ENCODE measurements around the gene NTM. TPM values are rescaled to one million over a fixed set of nuclear protein-coding genes. Genes with fewer than 3 reads are reported as not detected.

The NTM gene
- total and polyA plus RNA-seq, 2 of the 8 experiments (the other 6 are each of a cell fraction or from before 2014, with no cell fraction given) = 13.4 to 20.0 TPM

DNA sequence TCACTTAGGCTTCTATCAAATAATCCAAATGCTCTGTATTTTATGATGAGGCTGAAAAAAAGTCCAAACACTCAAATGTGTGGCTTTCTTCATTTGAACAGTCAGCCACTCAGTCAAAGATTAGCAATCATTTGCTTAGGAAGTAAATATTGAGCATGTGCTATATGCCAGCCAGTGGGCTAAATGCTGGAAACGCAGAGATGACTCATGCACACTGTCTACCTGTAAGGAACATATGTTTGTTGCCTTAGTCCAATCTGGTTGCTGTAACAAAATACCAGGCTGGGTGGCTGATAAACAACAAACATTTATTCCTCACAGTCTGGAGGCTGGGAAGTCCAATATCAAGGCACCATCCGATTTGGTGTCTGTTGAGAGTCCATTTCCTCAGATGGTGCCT, 617.3 kb downstream of the NTM start (continued):
- TF ChIP-seq EZH2 (IDR thresholded peaks at IDR 0.05; ENCODE audit: low read depth, low read length, severe bottlenecking) = no peak
- no peak for TF ChIP-seq TAF7 (optimal IDR thresholded peaks at IDR 0.05; ENCODE audit: borderline replicate concordance, low read depth, low read length)
- TF ChIP-seq E2F6 (IDR thresholded peaks at IDR 0.05) = no peak
- TF ChIP-seq SUZ12 (IDR thresholded peaks at IDR 0.05; ENCODE audit: low read length) = no peak
- TF ChIP-seq TCF12 (IDR thresholded peaks at IDR 0.05; ENCODE audit: low read depth, low read length) = no peak
- no peak for TF ChIP-seq BCL11A (IDR thresholded peaks at IDR 0.05; ENCODE audit: low read depth in 2 of 2, low read length in 2 of 2)
- TF ChIP-seq, protein P1, sequence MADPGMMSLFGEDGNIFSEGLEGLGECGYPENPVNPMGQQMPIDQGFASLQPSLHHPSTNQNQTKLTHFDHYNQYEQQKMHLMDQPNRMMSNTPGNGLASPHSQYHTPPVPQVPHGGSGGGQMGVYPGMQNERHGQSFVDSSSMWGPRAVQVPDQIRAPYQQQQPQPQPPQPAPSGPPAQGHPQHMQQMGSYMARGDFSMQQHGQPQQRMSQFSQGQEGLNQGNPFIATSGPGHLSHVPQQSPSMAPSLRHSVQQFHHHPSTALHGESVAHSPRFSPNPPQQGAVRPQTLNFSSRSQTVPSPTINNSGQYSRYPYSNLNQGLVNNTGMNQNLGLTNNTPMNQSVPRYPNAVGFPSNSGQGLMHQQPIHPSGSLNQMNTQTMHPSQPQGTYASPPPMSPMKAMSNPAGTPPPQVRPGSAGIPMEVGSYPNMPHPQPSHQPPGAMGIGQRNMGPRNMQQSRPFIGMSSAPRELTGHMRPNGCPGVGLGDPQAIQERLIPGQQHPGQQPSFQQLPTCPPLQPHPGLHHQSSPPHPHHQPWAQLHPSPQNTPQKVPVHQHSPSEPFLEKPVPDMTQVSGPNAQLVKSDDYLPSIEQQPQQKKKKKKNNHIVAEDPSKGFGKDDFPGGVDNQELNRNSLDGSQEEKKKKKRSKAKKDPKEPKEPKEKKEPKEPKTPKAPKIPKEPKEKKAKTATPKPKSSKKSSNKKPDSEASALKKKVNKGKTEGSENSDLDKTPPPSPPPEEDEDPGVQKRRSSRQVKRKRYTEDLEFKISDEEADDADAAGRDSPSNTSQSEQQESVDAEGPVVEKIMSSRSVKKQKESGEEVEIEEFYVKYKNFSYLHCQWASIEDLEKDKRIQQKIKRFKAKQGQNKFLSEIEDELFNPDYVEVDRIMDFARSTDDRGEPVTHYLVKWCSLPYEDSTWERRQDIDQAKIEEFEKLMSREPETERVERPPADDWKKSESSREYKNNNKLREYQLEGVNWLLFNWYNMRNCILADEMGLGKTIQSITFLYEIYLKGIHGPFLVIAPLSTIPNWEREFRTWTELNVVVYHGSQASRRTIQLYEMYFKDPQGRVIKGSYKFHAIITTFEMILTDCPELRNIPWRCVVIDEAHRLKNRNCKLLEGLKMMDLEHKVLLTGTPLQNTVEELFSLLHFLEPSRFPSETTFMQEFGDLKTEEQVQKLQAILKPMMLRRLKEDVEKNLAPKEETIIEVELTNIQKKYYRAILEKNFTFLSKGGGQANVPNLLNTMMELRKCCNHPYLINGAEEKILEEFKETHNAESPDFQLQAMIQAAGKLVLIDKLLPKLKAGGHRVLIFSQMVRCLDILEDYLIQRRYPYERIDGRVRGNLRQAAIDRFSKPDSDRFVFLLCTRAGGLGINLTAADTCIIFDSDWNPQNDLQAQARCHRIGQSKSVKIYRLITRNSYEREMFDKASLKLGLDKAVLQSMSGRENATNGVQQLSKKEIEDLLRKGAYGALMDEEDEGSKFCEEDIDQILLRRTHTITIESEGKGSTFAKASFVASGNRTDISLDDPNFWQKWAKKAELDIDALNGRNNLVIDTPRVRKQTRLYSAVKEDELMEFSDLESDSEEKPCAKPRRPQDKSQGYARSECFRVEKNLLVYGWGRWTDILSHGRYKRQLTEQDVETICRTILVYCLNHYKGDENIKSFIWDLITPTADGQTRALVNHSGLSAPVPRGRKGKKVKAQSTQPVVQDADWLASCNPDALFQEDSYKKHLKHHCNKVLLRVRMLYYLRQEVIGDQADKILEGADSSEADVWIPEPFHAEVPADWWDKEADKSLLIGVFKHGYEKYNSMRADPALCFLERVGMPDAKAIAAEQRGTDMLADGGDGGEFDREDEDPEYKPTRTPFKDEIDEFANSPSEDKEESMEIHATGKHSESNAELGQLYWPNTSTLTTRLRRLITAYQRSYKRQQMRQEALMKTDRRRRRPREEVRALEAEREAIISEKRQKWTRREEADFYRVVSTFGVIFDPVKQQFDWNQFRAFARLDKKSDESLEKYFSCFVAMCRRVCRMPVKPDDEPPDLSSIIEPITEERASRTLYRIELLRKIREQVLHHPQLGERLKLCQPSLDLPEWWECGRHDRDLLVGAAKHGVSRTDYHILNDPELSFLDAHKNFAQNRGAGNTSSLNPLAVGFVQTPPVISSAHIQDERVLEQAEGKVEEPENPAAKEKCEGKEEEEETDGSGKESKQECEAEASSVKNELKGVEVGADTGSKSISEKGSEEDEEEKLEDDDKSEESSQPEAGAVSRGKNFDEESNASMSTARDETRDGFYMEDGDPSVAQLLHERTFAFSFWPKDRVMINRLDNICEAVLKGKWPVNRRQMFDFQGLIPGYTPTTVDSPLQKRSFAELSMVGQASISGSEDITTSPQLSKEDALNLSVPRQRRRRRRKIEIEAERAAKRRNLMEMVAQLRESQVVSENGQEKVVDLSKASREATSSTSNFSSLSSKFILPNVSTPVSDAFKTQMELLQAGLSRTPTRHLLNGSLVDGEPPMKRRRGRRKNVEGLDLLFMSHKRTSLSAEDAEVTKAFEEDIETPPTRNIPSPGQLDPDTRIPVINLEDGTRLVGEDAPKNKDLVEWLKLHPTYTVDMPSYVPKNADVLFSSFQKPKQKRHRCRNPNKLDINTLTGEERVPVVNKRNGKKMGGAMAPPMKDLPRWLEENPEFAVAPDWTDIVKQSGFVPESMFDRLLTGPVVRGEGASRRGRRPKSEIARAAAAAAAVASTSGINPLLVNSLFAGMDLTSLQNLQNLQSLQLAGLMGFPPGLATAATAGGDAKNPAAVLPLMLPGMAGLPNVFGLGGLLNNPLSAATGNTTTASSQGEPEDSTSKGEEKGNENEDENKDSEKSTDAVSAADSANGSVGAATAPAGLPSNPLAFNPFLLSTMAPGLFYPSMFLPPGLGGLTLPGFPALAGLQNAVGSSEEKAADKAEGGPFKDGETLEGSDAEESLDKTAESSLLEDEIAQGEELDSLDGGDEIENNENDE (IDR thresholded peaks at IDR 0.05; ENCODE audit: insufficient replicate concordance, low read length) = no peak
